ENCODE data around the gene ORC5. TPM values are rescaled to one million over a fixed set of nuclear protein-coding genes. Genes with fewer than 3 reads are reported as not detected.

Gene ORC5
- total and polyA plus RNA-seq, 2 of the 13 experiments (the other 11 are each of a cell fraction or from before 2014, with no cell fraction given), result 4.8 to 18.8 TPM

- Histone ChIP-seq H3K79me2 (ENCODE audit: insufficient read depth, low read length) (no peaks in the 10 kb centered on the region), H3K4me2 (ENCODE audit: low read depth, low read length) (no peak overlapping the region), H3K4me3 (replicated peaks in 1 of 3; ENCODE audit: insufficient read depth in 1 of 3, low read depth in 2 of 3, low read length in 3 of 3) (no peak overlapping the region), H3K9me3 (ENCODE audit: low read length) (no peaks in the 10 kb centered on the region), H3K36me3 (replicated peaks in 1 of 2; ENCODE audit: control insufficient read depth in 1 of 2, insufficient read depth in 2 of 2, low read length in 2 of 2) (peaks cover 0 to 6% of the 10 kb centered on the region in 2 experiments; a peak in 2 of 5 replicates), H2AFZ (ENCODE audit: low read length) (no peak overlapping the region), H3K4me1 (ENCODE audit: insufficient read depth, low read length) (peaks cover 29% of the 10 kb centered on the region), H3K27ac (ENCODE audit: extremely low read length, insufficient read depth, low read length) (no peak overlapping the region), H4K20me1 (ENCODE audit: insufficient read depth, low read length) (no peaks in the 10 kb centered on the region), H3K9ac (ENCODE audit: insufficient read depth, low read depth, low read length) (no peak overlapping the region), H3K27me3 (ENCODE audit: control insufficient read depth in 1 of 2, insufficient read depth in 2 of 2, low read length in 2 of 2) (no peaks in the 10 kb centered on the region)
- DNase-seq (ENCODE audit: low spot score), result no peak
- WGBS (ENCODE audit: low lambda C conversion rate), result 80% methylated on average over 4 of the region's 4 CpGs
- intact Hi-C loops (cut with micrococcal nuclease; ENCODE audit: unreplicated experiment), result loop anchor here (10.0 kb wide), 3 partner anchors 48 to 708 kb away; partner anchors contain the start of genes RELN and SLC26A5
- in situ Hi-C loops (cut with HindIII; ENCODE audit: extremely low pct_ligation_motif_present, low pct_unique_long_range_greater_than_20kb), result loop anchor here (25.0 kb wide), 1 partner anchor 716 kb away; the partner anchor contains the start of gene SLC26A5
- ChIA-PET POLR2A (no interaction called here), CTCF (ENCODE audit: low intra/inter-chr PET ratio, low total read pairs) (no interaction called here)
- FAIRE-seq, result no peak
- BruUV-seq (replicated peaks), result no TSS peak
- no peak for ATAC-seq
- TF ChIP-seq ZIK1 (CRISPR knock-in tag; IDR thresholded peaks at IDR 0.05; ENCODE audit: borderline replicate concordance, low read depth) (no peak), FOXC1 (CRISPR knock-in tag; IDR thresholded peaks at IDR 0.05; ENCODE audit: borderline replicate concordance) (no peak), ZBTB1 (CRISPR knock-in tag; IDR thresholded peaks at IDR 0.05; ENCODE audit: borderline replicate concordance) (no peak), FOXJ3 (CRISPR knock-in tag; IDR thresholded peaks at IDR 0.05; ENCODE audit: borderline replicate concordance) (no peak), GATAD2A (CRISPR knock-in tag; IDR thresholded peaks at IDR 0.05) (no peak), ZNF431 (CRISPR knock-in tag; IDR thresholded peaks at IDR 0.05; ENCODE audit: borderline replicate concordance, low read depth) (no peak), STAT6 (CRISPR knock-in tag; IDR thresholded peaks at IDR 0.05; ENCODE audit: borderline replicate concordance) (no peak), ZNF772 (CRISPR knock-in tag; IDR thresholded peaks at IDR 0.05) (no peak), FOXA3 (CRISPR knock-in tag; IDR thresholded peaks at IDR 0.05) (no peak), ATF1 (CRISPR knock-in tag; IDR thresholded peaks at IDR 0.05) (no peak), ZFP90 (CRISPR knock-in tag; IDR thresholded peaks at IDR 0.05; ENCODE audit: borderline replicate concordance) (no peak), BHLHE40 (IDR thresholded peaks at IDR 0.05; ENCODE audit: low read length) (no peak), HMG20B (CRISPR knock-in tag; conservative IDR thresholded peaks at IDR 0.05) (no peak), TFDP1 (CRISPR knock-in tag; IDR thresholded peaks at IDR 0.05; ENCODE audit: borderline replicate concordance) (no peak)
- TF ChIP-seq, protein P1, sequence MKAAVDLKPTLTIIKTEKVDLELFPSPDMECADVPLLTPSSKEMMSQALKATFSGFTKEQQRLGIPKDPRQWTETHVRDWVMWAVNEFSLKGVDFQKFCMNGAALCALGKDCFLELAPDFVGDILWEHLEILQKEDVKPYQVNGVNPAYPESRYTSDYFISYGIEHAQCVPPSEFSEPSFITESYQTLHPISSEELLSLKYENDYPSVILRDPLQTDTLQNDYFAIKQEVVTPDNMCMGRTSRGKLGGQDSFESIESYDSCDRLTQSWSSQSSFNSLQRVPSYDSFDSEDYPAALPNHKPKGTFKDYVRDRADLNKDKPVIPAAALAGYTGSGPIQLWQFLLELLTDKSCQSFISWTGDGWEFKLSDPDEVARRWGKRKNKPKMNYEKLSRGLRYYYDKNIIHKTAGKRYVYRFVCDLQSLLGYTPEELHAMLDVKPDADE (CRISPR knock-in tag; IDR thresholded peaks at IDR 0.05), result no peak
- TF ChIP-seq, protein P2, sequence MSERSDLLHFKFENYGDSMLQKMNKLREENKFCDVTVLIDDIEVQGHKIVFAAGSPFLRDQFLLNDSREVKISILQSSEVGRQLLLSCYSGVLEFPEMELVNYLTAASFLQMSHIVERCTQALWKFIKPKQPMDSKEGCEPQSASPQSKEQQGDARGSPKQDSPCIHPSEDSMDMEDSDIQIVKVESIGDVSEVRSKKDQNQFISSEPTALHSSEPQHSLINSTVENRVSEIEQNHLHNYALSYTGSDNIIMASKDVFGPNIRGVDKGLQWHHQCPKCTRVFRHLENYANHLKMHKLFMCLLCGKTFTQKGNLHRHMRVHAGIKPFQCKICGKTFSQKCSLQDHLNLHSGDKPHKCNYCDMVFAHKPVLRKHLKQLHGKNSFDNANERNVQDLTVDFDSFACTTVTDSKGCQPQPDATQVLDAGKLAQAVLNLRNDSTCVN (CRISPR knock-in tag; IDR thresholded peaks at IDR 0.05; ENCODE audit: borderline replicate concordance), result no peak
- TF ChIP-seq, protein P3, sequence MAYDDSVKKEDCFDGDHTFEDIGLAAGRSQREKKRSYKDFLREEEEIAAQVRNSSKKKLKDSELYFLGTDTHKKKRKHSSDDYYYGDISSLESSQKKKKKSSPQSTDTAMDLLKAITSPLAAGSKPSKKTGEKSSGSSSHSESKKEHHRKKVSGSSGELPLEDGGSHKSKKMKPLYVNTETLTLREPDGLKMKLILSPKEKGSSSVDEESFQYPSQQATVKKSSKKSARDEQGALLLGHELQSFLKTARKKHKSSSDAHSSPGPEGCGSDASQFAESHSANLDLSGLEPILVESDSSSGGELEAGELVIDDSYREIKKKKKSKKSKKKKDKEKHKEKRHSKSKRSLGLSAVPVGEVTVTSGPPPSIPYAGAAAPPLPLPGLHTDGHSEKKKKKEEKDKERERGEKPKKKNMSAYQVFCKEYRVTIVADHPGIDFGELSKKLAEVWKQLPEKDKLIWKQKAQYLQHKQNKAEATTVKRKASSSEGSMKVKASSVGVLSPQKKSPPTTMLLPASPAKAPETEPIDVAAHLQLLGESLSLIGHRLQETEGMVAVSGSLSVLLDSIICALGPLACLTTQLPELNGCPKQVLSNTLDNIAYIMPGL (CRISPR knock-in tag; IDR thresholded peaks at IDR 0.05; ENCODE audit: borderline replicate concordance in 1 of 2, low read depth in 1 of 2), result no peak
Measured at GRCh38 chr7:104153287-104153686, 54.5 kb downstream of the ORC5 start.

Data from HepG2 (cell line).